ENCODE measurements around the gene SPEG.

DNA sequence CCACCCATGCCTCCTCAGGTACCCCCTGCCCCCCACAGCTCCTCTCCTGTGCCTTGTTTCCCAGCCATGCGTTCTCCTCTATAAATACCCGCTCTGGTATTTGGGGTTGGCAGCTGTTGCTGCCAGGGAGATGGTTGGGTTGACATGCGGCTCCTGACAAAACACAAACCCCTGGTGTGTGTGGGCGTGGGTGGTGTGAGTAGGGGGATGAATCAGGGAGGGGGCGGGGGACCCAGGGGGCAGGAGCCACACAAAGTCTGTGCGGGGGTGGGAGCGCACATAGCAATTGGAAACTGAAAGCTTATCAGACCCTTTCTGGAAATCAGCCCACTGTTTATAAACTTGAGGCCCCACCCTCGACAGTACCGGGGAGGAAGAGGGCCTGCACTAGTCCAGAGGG, 17.3 kb upstream of the SPEG start:
- TF ChIP-seq, protein P1, sequence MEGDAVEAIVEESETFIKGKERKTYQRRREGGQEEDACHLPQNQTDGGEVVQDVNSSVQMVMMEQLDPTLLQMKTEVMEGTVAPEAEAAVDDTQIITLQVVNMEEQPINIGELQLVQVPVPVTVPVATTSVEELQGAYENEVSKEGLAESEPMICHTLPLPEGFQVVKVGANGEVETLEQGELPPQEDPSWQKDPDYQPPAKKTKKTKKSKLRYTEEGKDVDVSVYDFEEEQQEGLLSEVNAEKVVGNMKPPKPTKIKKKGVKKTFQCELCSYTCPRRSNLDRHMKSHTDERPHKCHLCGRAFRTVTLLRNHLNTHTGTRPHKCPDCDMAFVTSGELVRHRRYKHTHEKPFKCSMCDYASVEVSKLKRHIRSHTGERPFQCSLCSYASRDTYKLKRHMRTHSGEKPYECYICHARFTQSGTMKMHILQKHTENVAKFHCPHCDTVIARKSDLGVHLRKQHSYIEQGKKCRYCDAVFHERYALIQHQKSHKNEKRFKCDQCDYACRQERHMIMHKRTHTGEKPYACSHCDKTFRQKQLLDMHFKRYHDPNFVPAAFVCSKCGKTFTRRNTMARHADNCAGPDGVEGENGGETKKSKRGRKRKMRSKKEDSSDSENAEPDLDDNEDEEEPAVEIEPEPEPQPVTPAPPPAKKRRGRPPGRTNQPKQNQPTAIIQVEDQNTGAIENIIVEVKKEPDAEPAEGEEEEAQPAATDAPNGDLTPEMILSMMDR (IDR thresholded peaks at IDR 0.05): no peak
- no peak for TF ChIP-seq POLR2A (IDR thresholded peaks at IDR 0.05)

All from right lobe of liver (tissue), 4 donors.